ENCODE measurements around the gene GAP43.

GAP43 gene

GRCh38 chr3:115670911-115671310 lies 47.6 kb downstream of the GAP43 start:
- Mint-ChIP-seq H3K27me3 (peaks cover 4% of the 10 kb centered on the region), H3K4me3 (no peak overlapping the region), H3K9me3 (no peaks in the 10 kb centered on the region), H3K27ac (no peak overlapping the region), H3K36me3 (no peaks in the 10 kb centered on the region), H3K4me1 (peaks cover 5% of the 10 kb centered on the region)

GRCh38 chr3:115671761-115672455 lies 48.6 kb downstream of the GAP43 start:
- H3K36me3 Mint-ChIP-seq: no peaks in the 10 kb centered on the region
- H3K27ac Mint-ChIP-seq: no peak overlapping the region
- no peaks in the 10 kb centered on the region for H3K9me3 Mint-ChIP-seq
- H3K27me3 Mint-ChIP-seq: peaks cover 4% of the 10 kb centered on the region
- H3K4me1 Mint-ChIP-seq: peaks cover 3% of the 10 kb centered on the region
- no peak overlapping the region for H3K4me3 Mint-ChIP-seq

GRCh38 chr3:115673881-115674280 lies 50.6 kb downstream of the GAP43 start:
- Mint-ChIP-seq H3K9me3 (no peaks in the 10 kb centered on the region), H3K4me3 (no peak overlapping the region), H3K36me3 (no peaks in the 10 kb centered on the region), H3K27ac (no peak overlapping the region), H3K27me3 (peaks cover 10% of the 10 kb centered on the region), H3K4me1 (no peaks in the 10 kb centered on the region)

GRCh38 chr3:115676336-115676735 lies 53.0 kb downstream of the GAP43 start:
- Mint-ChIP-seq H3K9me3 (no peaks in the 10 kb centered on the region), H3K27me3 (peaks cover 21% of the 10 kb centered on the region), H3K4me3 (no peak overlapping the region), H3K27ac (no peak overlapping the region), H3K36me3 (no peaks in the 10 kb centered on the region), H3K4me1 (no peaks in the 10 kb centered on the region)

- H3K36me3 Mint-ChIP-seq: no peaks in the 10 kb centered on the region
- peaks cover 26% of the 10 kb centered on the region for H3K27me3 Mint-ChIP-seq
- H3K9me3 Mint-ChIP-seq: no peaks in the 10 kb centered on the region
- H3K4me3 Mint-ChIP-seq: no peak overlapping the region
- H3K27ac Mint-ChIP-seq: no peak overlapping the region
- H3K4me1 Mint-ChIP-seq: no peaks in the 10 kb centered on the region
Observed at GRCh38 chr3:115680803-115681345, 57.6 kb downstream of the GAP43 start.

GRCh38 chr3:115681736-115682135 lies 58.4 kb downstream of the GAP43 start:
- H3K27me3 Mint-ChIP-seq: peaks cover 26% of the 10 kb centered on the region
- no peaks in the 10 kb centered on the region for H3K4me1 Mint-ChIP-seq
- H3K27ac Mint-ChIP-seq: no peak overlapping the region
- H3K36me3 Mint-ChIP-seq: no peaks in the 10 kb centered on the region
- no peaks in the 10 kb centered on the region for H3K9me3 Mint-ChIP-seq
- no peak overlapping the region for H3K4me3 Mint-ChIP-seq

- no peak overlapping the region for H3K4me3 Mint-ChIP-seq
- no peaks in the 10 kb centered on the region for H3K4me1 Mint-ChIP-seq
- no peaks in the 10 kb centered on the region for H3K9me3 Mint-ChIP-seq
- H3K36me3 Mint-ChIP-seq: no peaks in the 10 kb centered on the region
- H3K27me3 Mint-ChIP-seq: peaks cover 24% of the 10 kb centered on the region
- no peak overlapping the region for H3K27ac Mint-ChIP-seq
Observed at GRCh38 chr3:115683305-115683704, 60.0 kb downstream of the GAP43 start.

GRCh38 chr3:115683773-115684172 lies 60.5 kb downstream of the GAP43 start:
- H3K36me3 Mint-ChIP-seq: no peaks in the 10 kb centered on the region
- H3K27me3 Mint-ChIP-seq: peaks cover 23% of the 10 kb centered on the region
- no peaks in the 10 kb centered on the region for H3K4me1 Mint-ChIP-seq
- no peak overlapping the region for H3K4me3 Mint-ChIP-seq
- H3K27ac Mint-ChIP-seq: no peak overlapping the region
- H3K9me3 Mint-ChIP-seq: no peaks in the 10 kb centered on the region

GRCh38 chr3:115685097-115685496 lies 61.8 kb downstream of the GAP43 start:
- no peaks in the 10 kb centered on the region for H3K36me3 Mint-ChIP-seq
- H3K9me3 Mint-ChIP-seq: no peaks in the 10 kb centered on the region
- no peak overlapping the region for H3K4me3 Mint-ChIP-seq
- H3K4me1 Mint-ChIP-seq: no peaks in the 10 kb centered on the region
- H3K27me3 Mint-ChIP-seq: peaks cover 15% of the 10 kb centered on the region
- H3K27ac Mint-ChIP-seq: no peak overlapping the region

GRCh38 chr3:115687721-115688120 lies 64.4 kb downstream of the GAP43 start:
- no peaks in the 10 kb centered on the region for H3K9me3 Mint-ChIP-seq
- H3K4me3 Mint-ChIP-seq: no peak overlapping the region
- peaks cover 11% of the 10 kb centered on the region for H3K27me3 Mint-ChIP-seq
- H3K27ac Mint-ChIP-seq: no peak overlapping the region
- no peaks in the 10 kb centered on the region for H3K36me3 Mint-ChIP-seq
- H3K4me1 Mint-ChIP-seq: no peaks in the 10 kb centered on the region

- H3K27ac Mint-ChIP-seq: no peak overlapping the region
- H3K27me3 Mint-ChIP-seq: peaks cover 11% of the 10 kb centered on the region
- no peaks in the 10 kb centered on the region for H3K4me1 Mint-ChIP-seq
- no peaks in the 10 kb centered on the region for H3K9me3 Mint-ChIP-seq
- H3K4me3 Mint-ChIP-seq: no peak overlapping the region
- no peaks in the 10 kb centered on the region for H3K36me3 Mint-ChIP-seq
Observed at GRCh38 chr3:115688418-115688817, 65.1 kb downstream of the GAP43 start.

- H3K4me3 Mint-ChIP-seq: no peak overlapping the region
- H3K9me3 Mint-ChIP-seq: no peaks in the 10 kb centered on the region
- H3K27me3 Mint-ChIP-seq: peaks cover 2% of the 10 kb centered on the region
- H3K4me1 Mint-ChIP-seq: no peaks in the 10 kb centered on the region
- H3K27ac Mint-ChIP-seq: no peak overlapping the region
- H3K36me3 Mint-ChIP-seq: no peaks in the 10 kb centered on the region
Observed at GRCh38 chr3:115689928-115690327, 66.6 kb downstream of the GAP43 start.

GRCh38 chr3:115691964-115692363 lies 68.7 kb downstream of the GAP43 start:
- Mint-ChIP-seq H3K4me3 (no peak overlapping the region), H3K36me3 (no peaks in the 10 kb centered on the region), H3K27ac (no peak overlapping the region), H3K9me3 (no peaks in the 10 kb centered on the region), H3K27me3 (peaks cover 2% of the 10 kb centered on the region), H3K4me1 (no peaks in the 10 kb centered on the region)

GRCh38 chr3:115692887-115693524 lies 69.7 kb downstream of the GAP43 start:
- Mint-ChIP-seq H3K9me3 (no peaks in the 10 kb centered on the region), H3K4me1 (no peaks in the 10 kb centered on the region), H3K27ac (no peak overlapping the region), H3K4me3 (no peak overlapping the region), H3K27me3 (peaks cover 2% of the 10 kb centered on the region), H3K36me3 (no peaks in the 10 kb centered on the region)

- no peaks in the 10 kb centered on the region for H3K4me1 Mint-ChIP-seq
- no peaks in the 10 kb centered on the region for H3K36me3 Mint-ChIP-seq
- H3K27ac Mint-ChIP-seq: no peak overlapping the region
- peaks cover 2% of the 10 kb centered on the region for H3K27me3 Mint-ChIP-seq
- H3K9me3 Mint-ChIP-seq: no peaks in the 10 kb centered on the region
- H3K4me3 Mint-ChIP-seq: no peak overlapping the region
Observed at GRCh38 chr3:115693868-115694267, 70.6 kb downstream of the GAP43 start.

GRCh38 chr3:115695090-115695489 lies 71.8 kb downstream of the GAP43 start:
- no peak overlapping the region for H3K4me3 Mint-ChIP-seq
- H3K27ac Mint-ChIP-seq: no peak overlapping the region
- H3K27me3 Mint-ChIP-seq: peaks cover 2% of the 10 kb centered on the region
- no peaks in the 10 kb centered on the region for H3K36me3 Mint-ChIP-seq
- H3K4me1 Mint-ChIP-seq: no peaks in the 10 kb centered on the region
- H3K9me3 Mint-ChIP-seq: no peaks in the 10 kb centered on the region

All from activated naive CD4-positive, alpha-beta T cell treated with anti-CD3 and anti-CD28 coated beads, Interleukin-2, amount 50 U/mL, for 24 hours (primary cell).